Measurements from ENCODE around the gene PUSL1. TPM values are rescaled to one million over a fixed set of nuclear protein-coding genes. Genes with fewer than 3 reads are reported as not detected.

Gene PUSL1
- total and polyA plus RNA-seq, 2 of the 13 experiments (the other 11 are each of a cell fraction or from before 2014, with no cell fraction given): 8.3 to 22.2 TPM

GRCh38 chr1:1322418-1322817, 14.0 kb downstream of the PUSL1 start:
- H3K9me3 ChIP-seq (ENCODE audit: low read length): no peaks in the 10 kb centered on the region
- H3K4me1 ChIP-seq (ENCODE audit: insufficient read depth, low read length): peaks cover 23% of the 10 kb centered on the region
- H3K4me3 ChIP-seq (replicated peaks in 1 of 3; ENCODE audit: insufficient read depth in 1 of 3, low read depth in 2 of 3, low read length in 3 of 3): peak overlapping the region in 1 of 3 experiments; percentile 54; a peak in 1 of 6 replicates
- H3K9ac ChIP-seq (ENCODE audit: insufficient read depth, low read depth, low read length): no peak overlapping the region
- 96% methylated on average over 13 of the region's 14 CpGs for WGBS (ENCODE audit: low lambda C conversion rate)
- H3K27me3 ChIP-seq (ENCODE audit: control insufficient read depth in 1 of 2, insufficient read depth in 2 of 2, low read length in 2 of 2): no peaks in the 10 kb centered on the region
- ChIA-PET POLR2A (no interaction called here), CTCF (ENCODE audit: low intra/inter-chr PET ratio, low total read pairs) (no interaction called here)
- peak overlapping the region; percentile 70; the same call in 1 of the 2 replicates for H3K4me2 ChIP-seq (ENCODE audit: low read depth, low read length)
- peaks cover 10% of the 10 kb centered on the region; the same call in 1 of the 2 replicates for H4K20me1 ChIP-seq (ENCODE audit: insufficient read depth, low read length)
- intact Hi-C loops (cut with micrococcal nuclease; ENCODE audit: unreplicated experiment): no loop called here
- no peak for FAIRE-seq
- no peak overlapping the region for H3K27ac ChIP-seq (ENCODE audit: extremely low read length, insufficient read depth, low read length)
- no peak overlapping the region for H2AFZ ChIP-seq (ENCODE audit: low read length)
- BruUV-seq (replicated peaks): no TSS peak
- no peak for ATAC-seq
- no peak for DNase-seq (ENCODE audit: low spot score)
- in situ Hi-C loops (cut with HindIII; ENCODE audit: extremely low pct_ligation_motif_present, low pct_unique_long_range_greater_than_20kb): no loop called here
- H3K79me2 ChIP-seq (ENCODE audit: insufficient read depth, low read length): peaks cover 53% of the 10 kb centered on the region
- H3K36me3 ChIP-seq (replicated peaks in 1 of 2; ENCODE audit: control insufficient read depth in 1 of 2, insufficient read depth in 2 of 2, low read length in 2 of 2): peaks cover 7 to 27% of the 10 kb centered on the region in 2 experiments; a peak in 4 of 5 replicates
- no peak for TF ChIP-seq ZNF276 (CRISPR knock-in tag; IDR thresholded peaks at IDR 0.05; ENCODE audit: low read depth)
- TF ChIP-seq MAX (IDR thresholded peaks at IDR 0.05): no peak
- no peak for TF ChIP-seq ZSCAN5A (CRISPR knock-in tag; IDR thresholded peaks at IDR 0.05; ENCODE audit: borderline replicate concordance)
- no peak for TF ChIP-seq STAT6 (CRISPR knock-in tag; IDR thresholded peaks at IDR 0.05; ENCODE audit: borderline replicate concordance)
- TF ChIP-seq PAXIP1 (CRISPR knock-in tag; conservative IDR thresholded peaks at IDR 0.05): no peak
- TF ChIP-seq MEF2D (CRISPR knock-in tag; IDR thresholded peaks at IDR 0.05): no peak
- no peak for TF ChIP-seq NFIC (IDR thresholded peaks at IDR 0.05; ENCODE audit: low read length)
- TF ChIP-seq ZNF512 (CRISPR knock-in tag; IDR thresholded peaks at IDR 0.05): no peak
- TF ChIP-seq E2F1 (CRISPR knock-in tag; IDR thresholded peaks at IDR 0.05): no peak
- TF ChIP-seq ZNF850 (CRISPR knock-in tag; conservative IDR thresholded peaks at IDR 0.05): no peak
- no peak for TF ChIP-seq PTBP1 (IDR thresholded peaks at IDR 0.05; ENCODE audit: low read depth, low read length, poor library complexity, severe bottlenecking)

Data from HepG2 (cell line).